HepG2 (cell line): Measurements from ENCODE around the gene KRTAP10-9. TPM values are rescaled to one million over a fixed set of nuclear protein-coding genes. Genes with fewer than 3 reads are reported as not detected.

Experiments used
- ARID5B ChIP-seq: IDR thresholded peaks from 2 replicates; pipeline ENCODE4 v1.4.0; 2020; ENCODE audit warnings: mild to moderate bottlenecking, missing genetic modification reagents
- ATF7-NPFF ChIP-seq: sonication (generic); formaldehyde crosslinking; IDR thresholded peaks from 2 replicates; pipeline ENCODE4 v1.8.1; 2023; ENCODE audit warnings: mild to moderate bottlenecking, low read depth, missing genetic modification reagents, moderate library complexity
- ATRX ChIP-seq: sonication (generic); formaldehyde crosslinking; IDR thresholded peaks from 2 replicates; pipeline ENCODE4 v1.4.0; 2020; ENCODE audit warnings: missing genetic modification reagents, borderline replicate concordance
- BCL3 ChIP-seq: sonication (generic); formaldehyde crosslinking; IDR thresholded peaks from 2 replicates; pipeline ENCODE4 v1.5.1; 2020; ENCODE audit warnings: mild to moderate bottlenecking, missing genetic modification reagents, moderate library complexity
- NFE2L1 ChIP-seq: sonication (generic); formaldehyde crosslinking; IDR thresholded peaks from 2 replicates; pipeline ENCODE4 v1.4.0; 2020; ENCODE audit warnings: missing genetic modification reagents, mild to moderate bottlenecking, borderline replicate concordance
- PPARG ChIP-seq: conservative IDR thresholded peaks from 2 replicates; pipeline ENCODE4 v1.6.1; 2016; ENCODE audit warnings: missing biosample characterization, missing genetic modification reagents
- RAD21 ChIP-seq: fragments of 450-650 bp; formaldehyde crosslinking; IDR thresholded peaks from 2 replicates; pipeline ENCODE4 v1.5.0; 2020; ENCODE audit warnings: mild to moderate bottlenecking
- SALL1 ChIP-seq: sonication (generic); formaldehyde crosslinking; IDR thresholded peaks from 2 replicates; pipeline ENCODE4 v1.8.0; 2022; ENCODE audit warnings: mild to moderate bottlenecking, missing genetic modification reagents
- TBP ChIP-seq: sonication (generic); formaldehyde crosslinking; IDR thresholded peaks from 2 replicates; pipeline ENCODE4 v1.5.0; 2020; ENCODE audit warnings: missing genetic modification reagents
- ZBTB46 ChIP-seq: sonication (generic); formaldehyde crosslinking; IDR thresholded peaks from 2 replicates; pipeline ENCODE4 v1.4.0; 2020; ENCODE audit warnings: mild to moderate bottlenecking, missing genetic modification reagents, borderline replicate concordance
- ZNF292 ChIP-seq: sonication (generic); formaldehyde crosslinking; IDR thresholded peaks from 2 replicates; pipeline ENCODE4 v1.8.1; 2022; ENCODE audit warnings: mild to moderate bottlenecking, low read depth, missing genetic modification reagents, borderline replicate concordance
- ZNF431 ChIP-seq: sonication (generic); formaldehyde crosslinking; IDR thresholded peaks from 2 replicates; pipeline ENCODE4 v1.9.0; 2022; ENCODE audit warnings: missing genetic modification reagents, low read depth, mild to moderate bottlenecking, borderline replicate concordance
- ZNF468 ChIP-seq: sonication (generic); formaldehyde crosslinking; IDR thresholded peaks from 2 replicates; pipeline ENCODE4 v1.8.0; 2022; ENCODE audit warnings: mild to moderate bottlenecking, moderate library complexity, missing genetic modification reagents
- ZNF558 ChIP-seq: sonication (generic); formaldehyde crosslinking; IDR thresholded peaks from 2 replicates; pipeline ENCODE4 v1.9.0; 2022; ENCODE audit warnings: mild to moderate bottlenecking, missing genetic modification reagents, borderline replicate concordance
- ZNF740 ChIP-seq: sonication (generic); formaldehyde crosslinking; IDR thresholded peaks from 2 replicates; pipeline ENCODE4 v1.4.0; 2020; ENCODE audit warnings: missing genetic modification reagents
- polyA plus RNA-seq, 8 experiments: library from polyadenylated mRNA; depleted of rRNA in 3 of 8; stranded (reverse) in 7 of 8; unstranded in 1 of 8; fragments of >200 nt; fragmentation: Illumina TruSeq in 4 of 8; extraction: Trizol in 4 of 8; gene quantifications; 2 replicates each; pipeline versions ENCODE4 v1.2.1 to v1.2.3, GENCODE V29; 2011 to 2016; ENCODE audit warnings: low read depth in 4 of 8, missing spikeins in 1 of 8, mixed read lengths in 1 of 8; ENCODE audit not compliant: insufficient read depth in 1 of 8
- total RNA-seq, 5 experiments: library from RNA; depleted of rRNA; stranded (reverse); fragments of >200 nt; fragmentation: Illumina TruSeq; extraction: Trizol; gene quantifications; 2 replicates each; pipeline ENCODE4 v1.2.3, GENCODE V29; 2016; ENCODE audit warnings: low read depth in 1 of 5
- TF ChIP-seq, protein P1 (sequence below): sonication (generic); formaldehyde crosslinking; IDR thresholded peaks from 2 replicates; pipeline ENCODE4 v1.4.0; 2020; ENCODE audit warnings: missing genetic modification reagents, borderline replicate concordance

Gene KRTAP10-9
- total and polyA plus RNA-seq, 2 of the 13 experiments (the other 11 are each of a cell fraction or from before 2014, with no cell fraction given), result not detected

DNA sequence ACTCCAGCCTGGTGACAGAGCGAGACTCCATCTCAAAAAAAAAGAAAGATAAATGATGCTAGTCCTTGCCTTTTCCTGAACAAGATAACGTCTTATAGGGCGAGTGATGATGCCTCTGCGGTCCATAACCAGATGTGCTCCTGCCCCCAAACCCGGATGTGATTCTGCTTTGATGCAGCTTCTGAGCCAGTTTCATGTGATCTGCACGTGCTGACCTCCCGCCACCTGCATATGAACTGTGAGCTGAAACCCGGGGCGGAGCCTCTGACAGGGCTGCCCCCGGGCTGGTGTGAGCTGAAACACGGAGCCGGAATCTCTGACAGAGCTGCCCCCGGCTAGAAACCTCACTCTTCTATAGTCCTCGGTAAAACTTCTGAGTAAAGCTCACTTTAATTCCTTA is 26.2 kb downstream of the KRTAP10-9 start (continued):
- TF ChIP-seq ARID5B (CRISPR knock-in tag) (no peak), ZNF558 (CRISPR knock-in tag) (no peak), ZNF468 (CRISPR knock-in tag) (no peak), ZNF431 (CRISPR knock-in tag) (no peak), SALL1 (CRISPR knock-in tag) (peak; percentile 57; the same call in 1 of the 2 replicates), BCL3 (CRISPR knock-in tag) (no peak), TBP (CRISPR knock-in tag) (no peak), ATRX (no peak), ZBTB46 (CRISPR knock-in tag) (no peak), ZNF740 (CRISPR knock-in tag) (no peak), RAD21 (no peak), PPARG (CRISPR knock-in tag) (no peak), ATF7-NPFF (CRISPR knock-in tag) (no peak), ZNF292 (no peak), NFE2L1 (CRISPR knock-in tag) (no peak)
- TF ChIP-seq, protein P1, sequence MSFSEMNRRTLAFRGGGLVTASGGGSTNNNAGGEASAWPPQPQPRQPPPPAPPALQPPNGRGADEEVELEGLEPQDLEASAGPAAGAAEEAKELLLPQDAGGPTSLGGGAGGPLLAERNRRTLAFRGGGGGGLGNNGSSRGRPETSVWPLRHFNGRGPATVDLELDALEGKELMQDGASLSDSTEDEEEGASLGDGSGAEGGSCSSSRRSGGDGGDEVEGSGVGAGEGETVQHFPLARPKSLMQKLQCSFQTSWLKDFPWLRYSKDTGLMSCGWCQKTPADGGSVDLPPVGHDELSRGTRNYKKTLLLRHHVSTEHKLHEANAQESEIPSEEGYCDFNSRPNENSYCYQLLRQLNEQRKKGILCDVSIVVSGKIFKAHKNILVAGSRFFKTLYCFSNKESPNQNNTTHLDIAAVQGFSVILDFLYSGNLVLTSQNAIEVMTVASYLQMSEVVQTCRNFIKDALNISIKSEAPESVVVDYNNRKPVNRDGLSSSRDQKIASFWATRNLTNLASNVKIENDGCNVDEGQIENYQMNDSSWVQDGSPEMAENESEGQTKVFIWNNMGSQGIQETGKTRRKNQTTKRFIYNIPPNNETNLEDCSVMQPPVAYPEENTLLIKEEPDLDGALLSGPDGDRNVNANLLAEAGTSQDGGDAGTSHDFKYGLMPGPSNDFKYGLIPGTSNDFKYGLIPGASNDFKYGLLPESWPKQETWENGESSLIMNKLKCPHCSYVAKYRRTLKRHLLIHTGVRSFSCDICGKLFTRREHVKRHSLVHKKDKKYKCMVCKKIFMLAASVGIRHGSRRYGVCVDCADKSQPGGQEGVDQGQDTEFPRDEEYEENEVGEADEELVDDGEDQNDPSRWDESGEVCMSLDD (CRISPR knock-in tag), result no peak
